Prostate gland (tissue), 2 donors: ENCODE data around the gene ANGEL2.

Experiments used
- POLR2A ChIP-seq: fragments of 450-650 bp; IDR thresholded peaks from one replicate; pipeline ENCODE4 v1.6.1; 2016; ENCODE audit warnings: antibody characterized with exemption, mild to moderate bottlenecking
- POLR2AphosphoS5 ChIP-seq: sonication (generic); formaldehyde crosslinking; IDR thresholded peaks from one replicate; pipeline ENCODE4 v1.6.1; 2017; ENCODE audit warnings: antibody characterized with exemption
- TF ChIP-seq, protein P1 (sequence below), 4 experiments: fragments of 200-600 bp in 2 of 4; fragments of 450-650 bp in 2 of 4; sonication (generic) in 2 of 4; IDR thresholded peaks; 1 replicate in 3 of 4; 2 replicates in 1 of 4; pipeline ENCODE4 v1.5.1; 2016 to 2019; ENCODE audit warnings: antibody characterized with exemption in 4 of 4, mild to moderate bottlenecking in 2 of 4, moderate library complexity in 2 of 4

DNA sequence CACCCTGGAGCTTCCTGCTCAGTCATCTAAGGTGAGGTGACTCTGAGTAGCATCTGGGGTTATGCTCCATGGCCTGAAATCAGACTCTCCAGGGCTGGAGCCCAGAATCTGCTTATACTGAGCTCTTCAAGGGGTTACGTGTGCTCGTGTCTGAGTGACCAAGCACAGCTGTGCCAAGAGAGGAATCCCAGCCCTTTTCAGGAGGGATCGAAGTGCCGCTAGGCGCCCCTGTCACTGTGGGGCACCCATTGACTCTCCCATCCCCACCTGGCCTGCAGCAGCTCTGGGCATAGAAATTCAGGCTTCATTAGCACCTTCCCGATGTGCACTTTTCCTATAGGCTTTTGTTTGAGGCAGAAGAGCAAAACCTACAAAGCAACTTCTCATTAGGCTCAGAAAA lies 51.6 kb downstream of the ANGEL2 start:
- TF ChIP-seq, protein P1, sequence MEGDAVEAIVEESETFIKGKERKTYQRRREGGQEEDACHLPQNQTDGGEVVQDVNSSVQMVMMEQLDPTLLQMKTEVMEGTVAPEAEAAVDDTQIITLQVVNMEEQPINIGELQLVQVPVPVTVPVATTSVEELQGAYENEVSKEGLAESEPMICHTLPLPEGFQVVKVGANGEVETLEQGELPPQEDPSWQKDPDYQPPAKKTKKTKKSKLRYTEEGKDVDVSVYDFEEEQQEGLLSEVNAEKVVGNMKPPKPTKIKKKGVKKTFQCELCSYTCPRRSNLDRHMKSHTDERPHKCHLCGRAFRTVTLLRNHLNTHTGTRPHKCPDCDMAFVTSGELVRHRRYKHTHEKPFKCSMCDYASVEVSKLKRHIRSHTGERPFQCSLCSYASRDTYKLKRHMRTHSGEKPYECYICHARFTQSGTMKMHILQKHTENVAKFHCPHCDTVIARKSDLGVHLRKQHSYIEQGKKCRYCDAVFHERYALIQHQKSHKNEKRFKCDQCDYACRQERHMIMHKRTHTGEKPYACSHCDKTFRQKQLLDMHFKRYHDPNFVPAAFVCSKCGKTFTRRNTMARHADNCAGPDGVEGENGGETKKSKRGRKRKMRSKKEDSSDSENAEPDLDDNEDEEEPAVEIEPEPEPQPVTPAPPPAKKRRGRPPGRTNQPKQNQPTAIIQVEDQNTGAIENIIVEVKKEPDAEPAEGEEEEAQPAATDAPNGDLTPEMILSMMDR (IDR thresholded peaks at IDR 0.05) = no peak
- no peak for TF ChIP-seq POLR2AphosphoS5
- TF ChIP-seq POLR2A = no peak
